CD4-positive, CD25-positive, alpha-beta regulatory T cell (primary cell): ENCODE data around the gene PPP1R3G. TPM values are rescaled to one million over a fixed set of nuclear protein-coding genes. Genes with fewer than 3 reads are reported as not detected.

Experiments used
- ATAC-seq, 2 donors: fragments of 150-1000 bp; cut with Tn5 transposase; one replicate each; pipeline ENCODE4 v1.10.0; 2021; ENCODE audit warnings: low read depth in 2 of 2, moderate number of reproducible peaks in 2 of 2, moderate library complexity in 1 of 2
- DNase-seq, 3 donors: peaks; one replicate each; pipeline versions ENCODE4 v3.0.0 to v3.0.0-alpha.2; 2012 to 2022; ENCODE audit warnings: mixed read lengths in 1 of 3
- H3K27ac ChIP-seq: one replicate; pipeline ENCODE4 v1.7.0; 2013; ENCODE audit warnings: mild to moderate bottlenecking, low read length; ENCODE audit not compliant: insufficient read depth, poor library complexity, severe bottlenecking
- H3K27me3 ChIP-seq: one replicate; pipeline ENCODE4 v1.7.0; 2013; ENCODE audit warnings: low read length; ENCODE audit not compliant: control insufficient read depth, insufficient read depth
- H3K36me3 ChIP-seq: one replicate; pipeline ENCODE4 v1.7.0; 2013; ENCODE audit warnings: mild to moderate bottlenecking, low read length, moderate library complexity; ENCODE audit not compliant: control insufficient read depth, insufficient read depth
- H3K4me1 ChIP-seq: 2 replicates; pipeline ENCODE4 v1.7.0; 2013; ENCODE audit warnings: mild to moderate bottlenecking, low read length; ENCODE audit not compliant: insufficient read depth, control insufficient read depth, poor library complexity, severe bottlenecking
- H3K4me3 ChIP-seq: one replicate; pipeline ENCODE4 v1.7.0; 2013; ENCODE audit warnings: low read depth, mild to moderate bottlenecking, low read length, moderate library complexity
- H3K9me3 ChIP-seq, 2 experiments: 1 replicate in 1 of 2; 2 replicates in 1 of 2; pipeline ENCODE4 v1.7.0; 2013; ENCODE audit warnings: low read length in 2 of 2, mild to moderate bottlenecking in 1 of 2, moderate library complexity in 1 of 2; ENCODE audit not compliant: control insufficient read depth in 2 of 2
- H3K27ac Mint-ChIP-seq, 3 donors: one replicate each; pipeline ENCODE4 v1.8.0; 2020 to 2022; ENCODE audit warnings: mild to moderate bottlenecking in 3 of 3, mixed read lengths in 3 of 3, moderate library complexity in 2 of 3
- H3K27me3 Mint-ChIP-seq: one replicate; pipeline ENCODE4 v1.8.0; 2022; ENCODE audit warnings: mild to moderate bottlenecking, mixed read lengths
- H3K36me3 Mint-ChIP-seq: one replicate; pipeline ENCODE4 v1.8.0; 2020; ENCODE audit warnings: mixed read lengths
- H3K4me1 Mint-ChIP-seq, 4 donors: one replicate each; pipeline ENCODE4 v1.8.0; 2020 to 2022; ENCODE audit warnings: mixed read lengths in 4 of 4, mild to moderate bottlenecking in 1 of 4
- H3K4me3 Mint-ChIP-seq, 4 donors: one replicate each; pipeline ENCODE4 v1.8.0; 2020 to 2022; ENCODE audit warnings: mild to moderate bottlenecking in 4 of 4, mixed read lengths in 4 of 4, moderate library complexity in 3 of 4
- H3K9me3 Mint-ChIP-seq, 7 donors: one replicate each; pipeline ENCODE4 v1.8.0; 2020 to 2022; ENCODE audit warnings: mixed read lengths in 7 of 7, mild to moderate bottlenecking in 3 of 7, moderate library complexity in 2 of 7
- polyA plus RNA-seq, 4 donors: library from polyadenylated mRNA; unstranded; fragments of 300-500 nt; fragmentation: Illumina TruSeq; gene quantifications; one replicate each; pipeline ENCODE4 v1.2.3, GENCODE V29; 2021
- total RNA-seq: library from RNA; stranded (reverse); gene quantifications from one replicate; pipeline ENCODE4 v1.2.3, GENCODE V29; 2022

The PPP1R3G gene
- total and polyA plus RNA-seq, 5 donors from 2014 or later, result 0.10 TPM; not detected in 4

GRCh38 chr6:5127106-5127687 lies 42.1 kb downstream of the PPP1R3G start:
- H3K27me3 ChIP-seq, result no peaks in the 10 kb centered on the region
- no peak overlapping the region for H3K27ac ChIP-seq
- no peaks in the 10 kb centered on the region for H3K9me3 ChIP-seq
- Mint-ChIP-seq H3K27me3 (no peaks in the 10 kb centered on the region), H3K27ac (no peak overlapping the region), H3K9me3 (no peaks in the 10 kb centered on the region), H3K4me3 (no peak overlapping the region), H3K4me1 (no peaks in the 10 kb centered on the region), H3K36me3 (peaks cover 3% of the 10 kb centered on the region)
- H3K4me1 ChIP-seq, result no peaks in the 10 kb centered on the region
- no peak overlapping the region for H3K4me3 ChIP-seq
- no peak for DNase-seq
- no peaks in the 10 kb centered on the region for H3K36me3 ChIP-seq
- ATAC-seq, result no peak

GRCh38 chr6:5128351-5128750 lies 43.2 kb downstream of the PPP1R3G start:
- DNase-seq (no peak), ATAC-seq (no peak)
- Mint-ChIP-seq H3K4me1 (no peaks in the 10 kb centered on the region), H3K27ac (peak overlapping the region in 1 of 3 donors; percentile 67), H3K9me3 (no peaks in the 10 kb centered on the region), H3K27me3 (no peaks in the 10 kb centered on the region), H3K36me3 (peaks cover 3% of the 10 kb centered on the region), H3K4me3 (no peak overlapping the region)
- Histone ChIP-seq H3K4me1 (no peaks in the 10 kb centered on the region), H3K27ac (no peak overlapping the region), H3K27me3 (no peaks in the 10 kb centered on the region), H3K4me3 (no peak overlapping the region), H3K9me3 (no peaks in the 10 kb centered on the region), H3K36me3 (no peaks in the 10 kb centered on the region)

DNA sequence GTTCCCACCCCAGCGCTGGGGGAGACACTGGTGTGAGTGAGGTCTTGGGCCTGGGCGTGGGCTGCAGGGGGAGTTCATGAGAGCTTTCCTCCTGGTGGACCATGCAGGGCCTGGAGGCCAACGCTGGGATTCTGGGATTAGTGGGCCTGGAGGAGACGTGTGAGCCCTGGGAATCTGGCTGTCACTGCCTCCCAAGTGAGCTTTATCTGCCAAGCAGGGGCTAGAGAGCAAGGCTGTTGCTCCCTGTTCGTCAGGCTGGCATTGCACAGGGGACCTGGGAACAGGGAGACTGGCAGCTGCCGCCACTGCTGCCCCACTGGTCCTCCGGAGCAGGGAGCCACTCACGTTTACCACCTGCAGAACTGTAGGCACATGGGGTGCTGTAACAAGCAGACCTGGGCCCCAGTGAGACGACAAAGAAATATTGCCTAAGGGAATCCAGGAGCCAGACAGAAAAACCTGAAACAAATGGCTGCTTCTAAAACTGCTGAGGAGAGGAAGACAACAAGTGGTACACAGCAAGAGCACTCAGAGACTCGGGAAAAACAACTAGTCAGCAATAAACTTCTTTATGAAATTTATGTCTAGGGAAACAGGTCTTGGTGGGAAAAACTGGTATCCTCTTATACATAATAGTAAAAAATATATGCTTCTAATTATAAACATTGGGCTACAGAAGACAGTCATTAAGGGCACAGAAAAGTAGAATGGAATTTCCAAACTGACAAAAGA lies 45.2 kb downstream of the PPP1R3G start:
- no peak for ATAC-seq
- H3K27me3 Mint-ChIP-seq, result no peaks in the 10 kb centered on the region

DNA sequence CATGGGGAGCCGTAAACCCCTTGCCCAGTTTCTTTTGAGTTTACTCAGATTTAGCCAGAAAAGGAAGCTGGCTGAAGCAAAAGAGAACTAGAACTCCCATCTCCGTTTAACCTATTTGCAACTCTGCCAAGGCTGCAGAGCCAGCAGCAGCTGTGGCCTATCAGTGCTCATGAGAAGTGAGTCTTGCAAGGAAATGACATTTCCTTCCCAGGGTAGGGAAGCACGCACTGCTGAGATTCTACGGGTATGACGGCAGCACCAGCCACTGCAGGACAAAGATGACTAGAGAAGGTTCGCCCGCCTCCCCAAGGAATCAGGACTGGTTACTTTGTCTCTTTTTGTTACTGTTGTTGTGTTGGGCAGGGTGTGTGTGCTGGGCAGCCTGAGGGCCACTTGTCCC lies 47.6 kb downstream of the PPP1R3G start:
- H3K4me3 ChIP-seq, result no peak overlapping the region
- Mint-ChIP-seq H3K4me3 (no peak overlapping the region), H3K36me3 (no peaks in the 10 kb centered on the region), H3K9me3 (no peaks in the 10 kb centered on the region), H3K4me1 (peaks cover 0 to 5% (median 2%) of the 10 kb centered on the region in 4 donors), H3K27me3 (no peaks in the 10 kb centered on the region), H3K27ac (no peak overlapping the region)
- H3K27ac ChIP-seq, result no peak overlapping the region
- no peaks in the 10 kb centered on the region for H3K9me3 ChIP-seq
- H3K4me1 ChIP-seq, result no peaks in the 10 kb centered on the region
- H3K36me3 ChIP-seq, result no peaks in the 10 kb centered on the region
- no peaks in the 10 kb centered on the region for H3K27me3 ChIP-seq
- no peak for DNase-seq
- ATAC-seq, result no peak

More for the DNA sequence above, 45.2 kb downstream of the PPP1R3G start:
- Mint-ChIP-seq H3K4me1 (no peaks in the 10 kb centered on the region), H3K27ac (peak overlapping the region in 1 of 3 donors; percentile 14), H3K36me3 (no peaks in the 10 kb centered on the region), H3K4me3 (no peak overlapping the region), H3K9me3 (no peaks in the 10 kb centered on the region)
- no peaks in the 10 kb centered on the region for H3K4me1 ChIP-seq
- no peaks in the 10 kb centered on the region for H3K36me3 ChIP-seq
- H3K4me3 ChIP-seq, result no peak overlapping the region
- no peak overlapping the region for H3K27ac ChIP-seq
- DNase-seq, result no peak
- no peaks in the 10 kb centered on the region for H3K9me3 ChIP-seq
- no peaks in the 10 kb centered on the region for H3K27me3 ChIP-seq

DNA sequence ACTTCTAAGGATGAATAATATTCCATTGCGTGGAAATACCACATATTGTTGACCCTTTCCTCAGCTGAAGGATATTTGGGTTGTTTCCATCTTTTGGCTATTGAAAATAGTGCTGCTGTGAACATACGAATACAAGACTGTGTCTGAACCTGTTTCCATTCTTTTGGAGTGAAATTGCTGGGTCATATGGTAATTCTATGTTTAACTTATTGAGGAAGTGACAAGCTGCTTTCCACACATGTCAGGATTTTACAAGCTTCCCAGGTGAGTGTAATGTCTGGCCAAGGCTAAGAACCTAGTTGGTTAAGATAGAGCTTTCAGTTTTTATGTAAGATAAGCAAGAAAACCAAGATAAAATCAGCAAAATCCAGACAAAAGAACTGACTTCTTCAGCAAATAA lies 48.8 kb downstream of the PPP1R3G start:
- H3K4me1 Mint-ChIP-seq, result peaks cover 0 to 9% (median 2%) of the 10 kb centered on the region in 4 donors
- ATAC-seq (no peak), DNase-seq (no peak)
- H3K36me3 Mint-ChIP-seq, result peaks cover 5% of the 10 kb centered on the region
- Histone ChIP-seq H3K4me1 (no peaks in the 10 kb centered on the region), H3K36me3 (no peaks in the 10 kb centered on the region), H3K9me3 (no peaks in the 10 kb centered on the region), H3K4me3 (no peak overlapping the region), H3K27me3 (no peaks in the 10 kb centered on the region), H3K27ac (no peak overlapping the region)
- no peak overlapping the region for H3K27ac Mint-ChIP-seq
- no peaks in the 10 kb centered on the region for H3K27me3 Mint-ChIP-seq
- no peak overlapping the region for H3K4me3 Mint-ChIP-seq
- no peaks in the 10 kb centered on the region for H3K9me3 Mint-ChIP-seq

DNA sequence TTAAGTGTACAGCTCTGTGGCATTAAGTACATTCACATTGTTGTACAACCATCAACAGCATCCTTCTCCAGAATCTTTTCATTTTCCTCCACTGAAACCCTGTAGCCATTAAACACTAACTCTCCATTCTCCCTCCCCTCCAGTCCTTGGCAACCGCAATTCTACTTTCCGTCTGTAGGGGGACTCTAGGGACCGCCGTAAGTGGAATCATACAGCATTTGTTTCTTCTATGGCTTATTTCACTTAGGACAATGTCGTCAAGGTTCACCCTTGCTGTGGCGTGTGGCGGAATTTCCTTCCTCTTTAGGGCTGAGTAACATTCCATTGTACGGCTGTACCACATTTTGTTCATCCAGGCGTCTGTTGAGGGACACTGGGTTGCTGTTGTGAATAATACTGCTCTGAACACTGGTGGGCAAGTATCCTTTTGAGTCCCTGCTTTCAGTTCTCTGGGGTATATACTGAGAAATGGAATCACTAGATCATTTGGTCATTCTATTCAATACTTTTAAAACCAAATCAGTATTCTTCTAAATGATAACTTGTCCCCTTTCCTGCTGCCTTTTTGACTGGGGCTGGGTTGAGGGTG lies 50.7 kb downstream of the PPP1R3G start:
- Mint-ChIP-seq H3K27me3 (no peaks in the 10 kb centered on the region), H3K4me3 (no peak overlapping the region), H3K9me3 (no peaks in the 10 kb centered on the region), H3K4me1 (peaks cover 0 to 9% (median 2%) of the 10 kb centered on the region in 4 donors), H3K27ac (no peak overlapping the region), H3K36me3 (peaks cover 8% of the 10 kb centered on the region)
- Histone ChIP-seq H3K9me3 (no peaks in the 10 kb centered on the region), H3K4me3 (no peak overlapping the region), H3K27ac (no peak overlapping the region), H3K4me1 (no peaks in the 10 kb centered on the region), H3K27me3 (no peaks in the 10 kb centered on the region), H3K36me3 (no peaks in the 10 kb centered on the region)
- ATAC-seq (no peak), DNase-seq (peak in 2 of 3 donors; percentile 29 to 64)

DNA sequence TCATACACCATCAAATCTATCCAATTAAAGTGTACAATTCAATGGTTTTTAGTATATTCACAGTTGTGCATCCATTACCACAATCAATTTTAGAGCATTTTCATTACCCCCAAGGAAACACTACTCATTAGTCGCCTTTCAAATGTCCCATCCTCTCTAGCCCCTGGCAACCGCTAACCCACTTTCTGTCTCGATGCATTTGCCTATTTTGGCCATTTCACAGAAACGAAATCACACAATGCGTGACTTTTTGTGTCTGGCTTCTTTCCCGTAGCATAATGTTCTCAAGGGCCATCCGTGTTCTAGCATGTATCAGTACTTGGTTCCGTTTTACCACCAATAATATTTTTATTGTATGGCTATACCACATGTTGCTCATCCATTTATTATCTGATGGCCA lies 51.7 kb downstream of the PPP1R3G start:
- no peak for ATAC-seq
- Mint-ChIP-seq H3K4me1 (peaks cover 0 to 9% (median 2%) of the 10 kb centered on the region in 4 donors), H3K36me3 (peaks cover 13% of the 10 kb centered on the region), H3K27me3 (no peaks in the 10 kb centered on the region), H3K4me3 (no peak overlapping the region), H3K9me3 (no peaks in the 10 kb centered on the region), H3K27ac (no peak overlapping the region)
- DNase-seq, result no peak
- Histone ChIP-seq H3K9me3 (no peaks in the 10 kb centered on the region), H3K4me3 (no peak overlapping the region), H3K27me3 (no peaks in the 10 kb centered on the region), H3K27ac (no peak overlapping the region), H3K4me1 (no peaks in the 10 kb centered on the region), H3K36me3 (no peaks in the 10 kb centered on the region)
